AG09319 (cell line): Measurements from ENCODE around the gene WDR36.

ENCODE experiments used
- DNase-seq: peaks from one replicate; pipeline ENCODE4 v3.0.0-alpha.2; 2010; ENCODE audit warnings: low read depth; ENCODE audit errors: extremely low read depth
- TF ChIP-seq, protein P1 (sequence below): IDR thresholded peaks from 2 replicates; pipeline ENCODE4 v1.5.1; 2011; ENCODE audit warnings: low read depth, mild to moderate bottlenecking, inconsistent platforms, low read length, moderate library complexity

The WDR36 gene

DNA sequence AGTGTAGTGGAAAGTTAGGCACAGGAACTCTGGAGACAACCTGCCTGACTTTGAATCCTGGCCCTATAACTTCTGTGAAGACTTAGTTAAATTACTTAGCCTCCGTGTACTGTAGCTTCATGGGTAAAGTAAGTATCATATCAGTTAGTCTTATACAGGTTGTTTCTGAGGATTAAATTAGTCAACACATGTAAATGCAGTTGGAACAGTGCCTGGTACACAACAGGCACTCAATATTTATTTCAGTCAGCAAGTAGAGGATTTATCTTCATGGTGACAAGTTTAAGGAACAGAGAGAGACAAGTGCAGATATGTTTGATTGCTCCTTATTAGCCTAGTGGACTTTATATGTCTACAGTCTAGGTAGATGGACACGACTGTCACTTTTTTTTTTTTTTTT is 17.9 kb upstream of the WDR36 start:
- TF ChIP-seq, protein P1, sequence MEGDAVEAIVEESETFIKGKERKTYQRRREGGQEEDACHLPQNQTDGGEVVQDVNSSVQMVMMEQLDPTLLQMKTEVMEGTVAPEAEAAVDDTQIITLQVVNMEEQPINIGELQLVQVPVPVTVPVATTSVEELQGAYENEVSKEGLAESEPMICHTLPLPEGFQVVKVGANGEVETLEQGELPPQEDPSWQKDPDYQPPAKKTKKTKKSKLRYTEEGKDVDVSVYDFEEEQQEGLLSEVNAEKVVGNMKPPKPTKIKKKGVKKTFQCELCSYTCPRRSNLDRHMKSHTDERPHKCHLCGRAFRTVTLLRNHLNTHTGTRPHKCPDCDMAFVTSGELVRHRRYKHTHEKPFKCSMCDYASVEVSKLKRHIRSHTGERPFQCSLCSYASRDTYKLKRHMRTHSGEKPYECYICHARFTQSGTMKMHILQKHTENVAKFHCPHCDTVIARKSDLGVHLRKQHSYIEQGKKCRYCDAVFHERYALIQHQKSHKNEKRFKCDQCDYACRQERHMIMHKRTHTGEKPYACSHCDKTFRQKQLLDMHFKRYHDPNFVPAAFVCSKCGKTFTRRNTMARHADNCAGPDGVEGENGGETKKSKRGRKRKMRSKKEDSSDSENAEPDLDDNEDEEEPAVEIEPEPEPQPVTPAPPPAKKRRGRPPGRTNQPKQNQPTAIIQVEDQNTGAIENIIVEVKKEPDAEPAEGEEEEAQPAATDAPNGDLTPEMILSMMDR, result no peak
- DNase-seq, result no peak

- TF ChIP-seq, protein P1, result no peak
- peak; percentile 81 for DNase-seq
These were observed 16.6 kb upstream of the WDR36 start for GRCh38 chr5:111075520-111075919.

GRCh38 chr5:111076091-111076490 is 16.1 kb upstream of the WDR36 start:
- TF ChIP-seq, protein P1, result no peak
- no peak for DNase-seq

GRCh38 chr5:111077678-111078077 is 14.5 kb upstream of the WDR36 start:
- DNase-seq, result no peak
- TF ChIP-seq, protein P1, result no peak

DNA sequence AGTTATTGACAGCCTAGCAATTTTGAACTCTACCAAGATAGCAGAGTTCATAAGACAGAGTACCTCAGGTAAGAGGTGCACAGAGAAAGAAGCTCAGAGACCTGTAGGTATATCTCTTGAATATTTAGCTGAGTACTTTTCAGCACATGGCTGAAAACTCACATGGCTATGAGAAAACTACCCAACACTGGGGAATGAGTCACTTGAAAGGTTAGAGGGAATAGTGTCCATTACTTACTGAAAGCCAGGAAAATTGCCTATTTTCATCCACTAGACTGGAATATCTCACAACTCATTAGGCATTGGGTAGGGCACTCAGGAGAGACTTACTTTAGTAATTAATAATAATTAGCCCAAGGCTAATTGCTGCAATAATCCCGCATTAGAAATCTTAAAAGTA is 12.3 kb upstream of the WDR36 start:
- DNase-seq, result no peak
- TF ChIP-seq, protein P1, result no peak

GRCh38 chr5:111083323-111083722 is 8.8 kb upstream of the WDR36 start:
- DNase-seq, result no peak
- TF ChIP-seq, protein P1, result no peak

DNA sequence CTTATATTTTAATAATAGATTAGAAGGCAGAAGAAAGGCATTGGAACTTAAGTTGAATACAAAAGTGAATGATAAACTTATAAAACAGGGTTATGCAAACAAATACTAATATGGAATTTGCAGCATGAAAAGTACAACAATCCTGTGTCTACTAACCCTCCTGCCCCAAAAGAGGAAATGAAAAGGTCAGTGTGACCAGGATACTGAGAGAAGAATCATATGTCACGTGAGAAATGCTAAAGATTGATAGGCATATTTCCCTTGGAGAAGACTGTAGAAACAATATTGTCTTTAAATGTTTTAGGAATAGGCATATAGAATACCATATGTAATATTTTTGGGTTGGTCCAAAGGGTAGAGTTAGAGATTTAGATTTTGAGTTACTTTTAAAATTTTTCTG is 3.8 kb downstream of the WDR36 start:
- TF ChIP-seq, protein P1, result no peak
- DNase-seq, result no peak
